ENCODE results near the gene ZNF470.

ZNF470 gene

DNA sequence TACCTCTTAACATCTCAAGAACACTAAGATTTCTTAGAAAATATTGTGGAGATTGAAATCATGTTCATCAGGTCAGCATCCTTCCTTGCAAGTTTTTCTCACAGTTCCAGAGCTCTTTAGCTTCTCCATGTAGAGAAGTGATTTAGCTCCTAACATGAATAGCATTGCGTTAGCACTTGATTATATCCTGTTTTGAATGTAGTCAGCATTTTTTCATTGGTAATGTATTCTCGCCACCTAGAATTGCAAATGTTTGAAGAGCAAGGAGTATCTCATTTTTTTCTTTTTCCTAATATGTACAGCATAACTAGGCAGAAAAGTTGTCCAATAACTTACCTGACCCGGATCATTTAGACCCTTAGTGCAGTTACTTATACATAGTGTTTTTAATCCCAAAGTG is 6.6 kb downstream of the ZNF470 start:
- Histone ChIP-seq H3K4me3 (ENCODE audit: low read depth, low read length) (no peak overlapping the region), H3K36me3 (replicated peaks) (peaks cover 37% of the 10 kb centered on the region), H3K27ac (no peak overlapping the region), H3K27me3 (replicated peaks) (no peaks in the 10 kb centered on the region)
- TF ChIP-seq CTCF (IDR thresholded peaks at IDR 0.05; ENCODE audit: low read depth, low read length, missing control alignments) = no peak
- in situ Hi-C loops (cut with HindIII; ENCODE audit: low pct_ligation_motif_present, low sequenced_read_pairs) = no loop called here
- DNase-seq = no peak

DNA sequence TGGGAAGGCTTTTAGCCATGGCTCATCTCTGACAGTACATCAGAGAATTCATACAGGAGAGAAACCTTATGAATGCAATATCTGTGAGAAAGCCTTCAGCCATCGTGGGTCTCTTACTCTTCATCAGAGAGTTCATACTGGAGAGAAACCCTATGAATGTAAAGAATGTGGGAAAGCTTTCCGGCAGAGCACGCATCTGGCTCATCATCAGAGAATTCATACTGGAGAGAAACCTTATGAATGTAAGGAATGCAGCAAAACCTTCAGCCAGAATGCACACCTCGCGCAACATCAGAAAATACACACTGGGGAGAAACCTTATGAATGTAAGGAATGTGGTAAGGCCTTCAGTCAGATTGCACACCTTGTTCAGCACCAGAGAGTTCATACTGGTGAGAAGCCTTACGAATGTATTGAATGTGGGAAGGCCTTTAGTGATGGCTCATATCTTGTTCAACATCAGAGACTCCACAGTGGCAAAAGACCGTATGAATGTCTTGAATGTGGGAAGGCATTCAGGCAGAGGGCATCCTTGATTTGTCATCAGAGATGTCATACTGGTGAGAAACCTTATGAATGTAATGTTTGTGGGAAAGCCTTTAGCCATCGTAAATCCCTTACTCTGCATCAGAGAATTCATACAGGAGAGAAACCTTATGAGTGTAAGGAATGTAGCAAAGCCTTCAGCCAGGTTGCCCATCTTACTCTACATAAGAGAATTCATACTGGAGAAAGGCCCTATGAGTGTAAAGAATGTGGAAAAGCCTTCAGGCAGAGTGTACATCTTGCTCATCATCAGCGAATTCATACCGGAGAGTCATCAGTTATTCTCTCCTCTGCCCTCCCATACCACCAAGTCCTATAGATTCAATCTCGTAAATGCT is 10.7 kb downstream of the ZNF470 start:
- Histone ChIP-seq H3K27me3 (replicated peaks) (no peaks in the 10 kb centered on the region), H3K36me3 (replicated peaks) (peaks cover 13% of the 10 kb centered on the region), H3K27ac (no peak overlapping the region), H3K4me3 (ENCODE audit: low read depth, low read length) (no peak overlapping the region)
- no peak for TF ChIP-seq CTCF (IDR thresholded peaks at IDR 0.05; ENCODE audit: low read depth, low read length, missing control alignments)
- no peak for DNase-seq
- in situ Hi-C loops (cut with HindIII; ENCODE audit: low pct_ligation_motif_present, low sequenced_read_pairs) = no loop called here

- Histone ChIP-seq H3K36me3 (replicated peaks) (no peaks in the 10 kb centered on the region), H3K4me3 (ENCODE audit: low read depth, low read length) (no peak overlapping the region), H3K27ac (no peak overlapping the region), H3K27me3 (replicated peaks) (no peaks in the 10 kb centered on the region)
- no peak for TF ChIP-seq CTCF (IDR thresholded peaks at IDR 0.05; ENCODE audit: low read depth, low read length, missing control alignments)
- in situ Hi-C loops (cut with HindIII; ENCODE audit: low pct_ligation_motif_present, low sequenced_read_pairs) = no loop called here
- DNase-seq = no peak
Observed at GRCh38 chr19:56594446-56594782, 27.1 kb downstream of the ZNF470 start.

GRCh38 chr19:56594783-56595547 is 27.7 kb downstream of the ZNF470 start, which contains the start of gene ZNF71:
ZNF71 (plus strand) TSS chr19:56595302; CDS start chr19:56601559, 6,257 bp downstream.
- no peak within 1 kb of the TSS for H3K27ac ChIP-seq
- H3K4me3 ChIP-seq (ENCODE audit: low read depth, low read length) = peak within 1 kb of the TSS; percentile 94
- no peak for TF ChIP-seq CTCF (IDR thresholded peaks at IDR 0.05; ENCODE audit: low read depth, low read length, missing control alignments)
- in situ Hi-C loops (cut with HindIII; ENCODE audit: low pct_ligation_motif_present, low sequenced_read_pairs) = no loop called here
- peak; percentile 84 for DNase-seq
- H3K27me3 ChIP-seq (replicated peaks) = no peaks in the 10 kb centered on the region
- H3K36me3 ChIP-seq (replicated peaks) = no peaks in the 10 kb centered on the region

- H3K4me3 ChIP-seq (ENCODE audit: low read depth, low read length) = peak overlapping the region; percentile 94
- no peak for TF ChIP-seq CTCF (IDR thresholded peaks at IDR 0.05; ENCODE audit: low read depth, low read length, missing control alignments)
- peak; percentile 25 for DNase-seq
- no peaks in the 10 kb centered on the region for H3K27me3 ChIP-seq (replicated peaks)
- no peak overlapping the region for H3K27ac ChIP-seq
- in situ Hi-C loops (cut with HindIII; ENCODE audit: low pct_ligation_motif_present, low sequenced_read_pairs) = no loop called here
- no peaks in the 10 kb centered on the region for H3K36me3 ChIP-seq (replicated peaks)
Observed at GRCh38 chr19:56595548-56595899, 28.3 kb downstream of the ZNF470 start.
